GM12865 (cell line): Measurements from ENCODE around the gene SLC16A14.

Experiments used
- DNase-seq: peaks from one replicate; pipeline ENCODE4 v3.0.0; 2010; ENCODE audit warnings: low read depth
- H3K4me3 ChIP-seq: 2 replicates; pipeline ENCODE4 v1.5.1; 2011; ENCODE audit warnings: mild to moderate bottlenecking, low read depth, low read length, control low read depth
- CTCF ChIP-seq: IDR thresholded peaks from 2 replicates; pipeline ENCODE4 v1.5.1; 2011; ENCODE audit warnings: low read length, control low read depth, low read depth, inconsistent platforms; ENCODE audit not compliant: insufficient read depth; ENCODE audit errors: missing control alignments

SLC16A14 gene

GRCh38 chr2:229997565-229997964 is 71.2 kb downstream of the SLC16A14 start:
- H3K4me3 ChIP-seq = no peak overlapping the region
- no peak for DNase-seq
- no peak for TF ChIP-seq CTCF

GRCh38 chr2:229996320-229996719 is 72.4 kb downstream of the SLC16A14 start:
- TF ChIP-seq CTCF = no peak
- H3K4me3 ChIP-seq = no peak overlapping the region
- DNase-seq = no peak

- DNase-seq = no peak
- TF ChIP-seq CTCF = no peak
- H3K4me3 ChIP-seq = no peak overlapping the region
These were observed 75.5 kb downstream of the SLC16A14 start for GRCh38 chr2:229993236-229993635.
